ENCODE measurements around the gene TMTC2. TPM values are rescaled to one million over a fixed set of nuclear protein-coding genes. Genes with fewer than 3 reads are reported as not detected.

Gene TMTC2
- total and polyA plus RNA-seq, 10 of the 15 experiments (the other 5 are each of a cell fraction or from before 2014, with no cell fraction given) = 0.14 to 9.7 (median 1.2) TPM

GRCh38 chr12:82904219-82904790, 217.6 kb downstream of the TMTC2 start:
- H3K27ac ChIP-seq (ENCODE audit: control insufficient read depth, insufficient read depth) = no peak overlapping the region
- intact Hi-C loops (cut with micrococcal nuclease; ENCODE audit: unreplicated experiment) (no loop called here), in situ Hi-C loops (cut with MboI) (no loop called here)
- no peak for DNase-seq (ENCODE audit: low read depth, low spot score)
- BruUV-seq (replicated peaks) = no TSS peak
- H3K9ac ChIP-seq (ENCODE audit: control insufficient read depth, insufficient read depth, low read length) = no peak overlapping the region
- no peaks in the 10 kb centered on the region for H3K4me1 ChIP-seq (ENCODE audit: control insufficient read depth, insufficient read depth, low read length)
- H4K20me1 ChIP-seq (ENCODE audit: control insufficient read depth, insufficient read depth) = no peaks in the 10 kb centered on the region
- ATAC-seq = peak; percentile 41
- TF ChIP-seq NFYB (IDR thresholded peaks at IDR 0.05; ENCODE audit: insufficient read depth, low read depth, low read length) = no peak
- peak; percentile 63 for TF ChIP-seq PKNOX1 (IDR thresholded peaks at IDR 0.05)
- no peak for TF ChIP-seq SUPT20H (IDR thresholded peaks at IDR 0.05; ENCODE audit: borderline replicate concordance, control insufficient read depth, low read depth, low read length)
- no peak for TF ChIP-seq FOXM1 (IDR thresholded peaks at IDR 0.05; ENCODE audit: low read depth, low read length)
- H2AFZ ChIP-seq (ENCODE audit: control insufficient read depth, low read depth, low read length) = no peak overlapping the region
- CTCF ChIA-PET = interaction anchor here (0.6 to 0.7 kb wide), 2 partner anchors 19 to 33 kb away, joined by 3 read pairs; no protein-coding TSS in a partner anchor
- H3K9me3 ChIP-seq (replicated peaks; ENCODE audit: control insufficient read depth, insufficient read depth, low read length) = no peaks in the 10 kb centered on the region
- no peaks in the 10 kb centered on the region for H3K27me3 ChIP-seq (replicated peaks in 1 of 2; ENCODE audit: control insufficient read depth in 2 of 2, insufficient read depth in 2 of 2, low read length in 1 of 2)
- H3K79me2 ChIP-seq (ENCODE audit: control insufficient read depth, insufficient read depth, low read length) = no peaks in the 10 kb centered on the region
- H3K36me3 ChIP-seq (ENCODE audit: control insufficient read depth in 2 of 2, insufficient read depth in 2 of 2, low read length in 1 of 2) = no peaks in the 10 kb centered on the region
- RAD21 ChIA-PET (ENCODE audit: unreplicated experiment) = no interaction called here
- POLR2A ChIA-PET = interaction anchor here (0.6 to 0.7 kb wide), 2 partner anchors 9 to 62 kb away, joined by 3 read pairs; no protein-coding TSS in a partner anchor
- 21% methylated on average over 5 of the region's 5 CpGs for WGBS (ENCODE audit: insufficient coverage, insufficient replicate concordance, low lambda C conversion rate, missing lambda C conversion rate)
- no peak for FAIRE-seq
- SMC1A ChIA-PET (ENCODE audit: uncharacterized antibody, unreplicated experiment) = no interaction called here
- H3K4me3 ChIP-seq = no peak overlapping the region
- H3K4me2 ChIP-seq (ENCODE audit: control insufficient read depth, insufficient read depth) = no peak overlapping the region

GRCh38 chr12:82910246-82910893, 223.7 kb downstream of the TMTC2 start:
- FAIRE-seq (no peak), DNase-seq (ENCODE audit: low read depth, low spot score) (no peak), ATAC-seq (no peak)
- WGBS (ENCODE audit: insufficient coverage, insufficient replicate concordance, low lambda C conversion rate, missing lambda C conversion rate) = 81% methylated on average over 9 of the region's 9 CpGs
- ChIA-PET SMC1A (ENCODE audit: uncharacterized antibody, unreplicated experiment) (interaction anchor here (1.2 to 1.4 kb wide), 2 partner anchors 11 to 15 kb away, joined by 3 read pairs; no protein-coding TSS in a partner anchor), CTCF (interaction anchor here (1.0 kb wide), 1 partner anchor 9 kb away, joined by 3 read pairs; no protein-coding TSS in a partner anchor), POLR2A (no interaction called here), RAD21 (ENCODE audit: unreplicated experiment) (no interaction called here)
- no peaks in the 10 kb centered on the region for H4K20me1 ChIP-seq (ENCODE audit: control insufficient read depth, insufficient read depth)
- no peak overlapping the region for H3K27ac ChIP-seq (ENCODE audit: control insufficient read depth, insufficient read depth)
- H3K9ac ChIP-seq (ENCODE audit: control insufficient read depth, insufficient read depth, low read length) = no peak overlapping the region
- no peaks in the 10 kb centered on the region for H3K9me3 ChIP-seq (replicated peaks; ENCODE audit: control insufficient read depth, insufficient read depth, low read length)
- intact Hi-C loops (cut with micrococcal nuclease; ENCODE audit: unreplicated experiment) (no loop called here), in situ Hi-C loops (cut with MboI) (no loop called here)
- no peaks in the 10 kb centered on the region for H3K36me3 ChIP-seq (ENCODE audit: control insufficient read depth in 2 of 2, insufficient read depth in 2 of 2, low read length in 1 of 2)
- BruUV-seq (replicated peaks) = no TSS peak
- no peaks in the 10 kb centered on the region for H3K79me2 ChIP-seq (ENCODE audit: control insufficient read depth, insufficient read depth, low read length)
- H3K4me1 ChIP-seq (ENCODE audit: control insufficient read depth, insufficient read depth, low read length) = no peaks in the 10 kb centered on the region
- H2AFZ ChIP-seq (ENCODE audit: control insufficient read depth, low read depth, low read length) = no peak overlapping the region
- H3K27me3 ChIP-seq (replicated peaks in 1 of 2; ENCODE audit: control insufficient read depth in 2 of 2, insufficient read depth in 2 of 2, low read length in 1 of 2) = no peaks in the 10 kb centered on the region
- H3K4me3 ChIP-seq = no peak overlapping the region
- H3K4me2 ChIP-seq (ENCODE audit: control insufficient read depth, insufficient read depth) = no peak overlapping the region
- TF ChIP-seq POLR2AphosphoS2 (IDR thresholded peaks at IDR 0.05; ENCODE audit: low read depth, low read length) (no peak), SMC3 (IDR thresholded peaks at IDR 0.05; ENCODE audit: borderline replicate concordance, low read length) (no peak), NFYA (IDR thresholded peaks at IDR 0.05; ENCODE audit: borderline replicate concordance, low read depth, low read length) (no peak), SREBF1 (IDR thresholded peaks at IDR 0.05; ENCODE audit: low read length) (no peak), E2F4 (IDR thresholded peaks at IDR 0.05; ENCODE audit: low read depth, low read length) (no peak), DPF2 (IDR thresholded peaks at IDR 0.05) (no peak), EGR1 (IDR thresholded peaks at IDR 0.05; ENCODE audit: borderline replicate concordance in 1 of 2, low read depth in 2 of 2, low read length in 2 of 2) (no peak), TCF12 (IDR thresholded peaks at IDR 0.05; ENCODE audit: low read depth, low read length) (no peak), POLR2AphosphoS5 (IDR thresholded peaks at IDR 0.05; ENCODE audit: low read length) (no peak), EP300 (IDR thresholded peaks at IDR 0.05; ENCODE audit: borderline replicate concordance in 1 of 2, control insufficient read depth in 1 of 2, low read depth in 2 of 2, low read length in 2 of 2) (no peak)

Data from GM12878 (cell line).